ACC112 (cell line): Measurements from ENCODE around the gene HSD17B7.
"Not testable (repeated sequence)": the region's sequence is repeated elsewhere in the genome, so short reads cannot be mapped to it uniquely, and the experiment has no call there.

Experiments
- H2AFZ ChIP-seq: fragments of 200-600 bp; sonication (generic); one replicate; pipeline ENCODE4 v1.6.0; 2017; ENCODE audit warnings: antibody characterized with exemption, low read length; ENCODE audit not compliant: unreplicated experiment
- H3K27ac ChIP-seq: fragments of 200-600 bp; sonication (generic); 2 replicates; pipeline ENCODE4 v1.5.1; 2014; ENCODE audit warnings: low read depth, mild to moderate bottlenecking, antibody characterized with exemption, low read length, moderate library complexity
- H3K27me3 ChIP-seq: fragments of 200-600 bp; sonication (generic); 2 replicates; pipeline ENCODE4 v1.6.1; 2014; ENCODE audit warnings: mild to moderate bottlenecking, antibody characterized with exemption, low read length, moderate library complexity, mixed read lengths; ENCODE audit not compliant: insufficient read depth
- H3K36me3 ChIP-seq: fragments of 200-600 bp; sonication (generic); 2 replicates; pipeline ENCODE4 v1.6.1; 2016; ENCODE audit warnings: mild to moderate bottlenecking, antibody characterized with exemption, low read length, moderate library complexity, mixed read lengths; ENCODE audit not compliant: insufficient read depth
- H3K4me1 ChIP-seq: fragments of 200-600 bp; sonication (generic); one replicate; pipeline ENCODE4 v1.6.1; 2016; ENCODE audit warnings: low read length, mixed read lengths; ENCODE audit not compliant: insufficient read depth, unreplicated experiment, control insufficient read depth
- H3K4me3 ChIP-seq: fragments of 200-600 bp; sonication (generic); 2 replicates; pipeline ENCODE4 v1.5.1; 2014; ENCODE audit warnings: mild to moderate bottlenecking, low read depth, low read length
- H3K79me2 ChIP-seq: fragments of 200-600 bp; sonication (generic); one replicate; pipeline ENCODE4 v1.6.0; 2016; ENCODE audit warnings: low read length; ENCODE audit not compliant: control insufficient read depth, unreplicated experiment, insufficient read depth

HSD17B7 gene

GRCh38 chr1:162772571-162773154, 17.8 kb upstream of the HSD17B7 start:
- H3K27me3 ChIP-seq, result no peaks in the 10 kb centered on the region
- no peak overlapping the region for H3K4me3 ChIP-seq
- peaks cover 13% of the 10 kb centered on the region for H3K4me1 ChIP-seq
- H3K36me3 ChIP-seq, result peaks cover 83% of the 10 kb centered on the region
- no peaks in the 10 kb centered on the region for H3K79me2 ChIP-seq
- no peak overlapping the region for H2AFZ ChIP-seq
- H3K27ac ChIP-seq, result peak overlapping the region; percentile 67

- H3K79me2 ChIP-seq, result no peaks in the 10 kb centered on the region
- peaks cover 84% of the 10 kb centered on the region for H3K36me3 ChIP-seq
- no peak overlapping the region for H3K4me3 ChIP-seq
- H3K4me1 ChIP-seq, result peaks cover 13% of the 10 kb centered on the region
- H2AFZ ChIP-seq, result no peak overlapping the region
- H3K27me3 ChIP-seq, result no peaks in the 10 kb centered on the region
- H3K27ac ChIP-seq, result no peak overlapping the region
Measured at GRCh38 chr1:162774007-162774406, 16.5 kb upstream of the HSD17B7 start.

GRCh38 chr1:162779043-162779442, 11.5 kb upstream of the HSD17B7 start:
- Histone ChIP-seq H3K27me3 (no peaks in the 10 kb centered on the region), H3K36me3 (peaks cover 72% of the 10 kb centered on the region), H3K79me2 (no peaks in the 10 kb centered on the region), H3K27ac (no peak overlapping the region), H2AFZ (no peak overlapping the region), H3K4me1 (no peaks in the 10 kb centered on the region), H3K4me3 (no peak overlapping the region)

- H2AFZ ChIP-seq, result no peak overlapping the region
- no peak overlapping the region for H3K4me3 ChIP-seq
- H3K27me3 ChIP-seq, result no peaks in the 10 kb centered on the region
- no peaks in the 10 kb centered on the region for H3K4me1 ChIP-seq
- H3K79me2 ChIP-seq, result no peaks in the 10 kb centered on the region
- H3K27ac ChIP-seq, result no peak overlapping the region
- peaks cover 38% of the 10 kb centered on the region for H3K36me3 ChIP-seq
Measured at GRCh38 chr1:162782671-162783070, 7.8 kb upstream of the HSD17B7 start.

- not testable (repeated sequence) for H3K79me2 ChIP-seq, H2AFZ ChIP-seq, H3K4me1 ChIP-seq, H3K4me3 ChIP-seq, H3K27me3 ChIP-seq, H3K27ac ChIP-seq
- peaks cover 18% of the 10 kb centered on the region for H3K36me3 ChIP-seq
Measured at GRCh38 chr1:162784926-162785325, 5.6 kb upstream of the HSD17B7 start.

- not testable (repeated sequence) for H3K27me3 ChIP-seq, H2AFZ ChIP-seq, H3K79me2 ChIP-seq, H3K4me1 ChIP-seq, H3K27ac ChIP-seq, H3K4me3 ChIP-seq, H3K36me3 ChIP-seq
Measured at GRCh38 chr1:162788783-162789182, 1.7 kb upstream of the HSD17B7 start.

GRCh38 chr1:162790985-162791357, 469 bp downstream of the HSD17B7 start:
- H3K4me3 ChIP-seq, result peak overlapping the region; percentile 75
- H3K27me3 ChIP-seq, H3K27ac ChIP-seq, H3K4me1 ChIP-seq, H3K79me2 ChIP-seq, H3K36me3 ChIP-seq, H2AFZ ChIP-seq: not testable (repeated sequence)

GRCh38 chr1:162794284-162794683, 3.8 kb downstream of the HSD17B7 start:
- H3K36me3 ChIP-seq, H3K79me2 ChIP-seq, H3K27me3 ChIP-seq, H2AFZ ChIP-seq, H3K4me1 ChIP-seq, H3K27ac ChIP-seq: not testable (repeated sequence)
- 0 out of 2 replicates have a peak overlapping the region, but pooled peaks have one; percentile 21 for H3K4me3 ChIP-seq

- H3K27me3 ChIP-seq, H3K79me2 ChIP-seq, H3K4me3 ChIP-seq, H3K27ac ChIP-seq, H2AFZ ChIP-seq, H3K36me3 ChIP-seq, H3K4me1 ChIP-seq: not testable (repeated sequence)
Measured at GRCh38 chr1:162796617-162797279, 6.2 kb downstream of the HSD17B7 start.

- not testable (repeated sequence) for H3K4me1 ChIP-seq, H3K4me3 ChIP-seq, H3K79me2 ChIP-seq, H3K36me3 ChIP-seq, H3K27me3 ChIP-seq, H3K27ac ChIP-seq, H2AFZ ChIP-seq
Measured at GRCh38 chr1:162799995-162800830, 9.7 kb downstream of the HSD17B7 start.

- not testable (repeated sequence) for H3K4me1 ChIP-seq, H3K79me2 ChIP-seq, H3K36me3 ChIP-seq, H3K27me3 ChIP-seq, H2AFZ ChIP-seq, H3K27ac ChIP-seq, H3K4me3 ChIP-seq
Measured at GRCh38 chr1:162807503-162807902, 17.0 kb downstream of the HSD17B7 start.
